ENCODE measurements around the gene CHRM5.
A peak's percentile ranks its signal among the peaks of the same experiment; 100 is the strongest.

GRCh38 chr15:33963831-33964664, 4.2 kb upstream of the CHRM5 start:
- TF ChIP-seq, protein P1, sequence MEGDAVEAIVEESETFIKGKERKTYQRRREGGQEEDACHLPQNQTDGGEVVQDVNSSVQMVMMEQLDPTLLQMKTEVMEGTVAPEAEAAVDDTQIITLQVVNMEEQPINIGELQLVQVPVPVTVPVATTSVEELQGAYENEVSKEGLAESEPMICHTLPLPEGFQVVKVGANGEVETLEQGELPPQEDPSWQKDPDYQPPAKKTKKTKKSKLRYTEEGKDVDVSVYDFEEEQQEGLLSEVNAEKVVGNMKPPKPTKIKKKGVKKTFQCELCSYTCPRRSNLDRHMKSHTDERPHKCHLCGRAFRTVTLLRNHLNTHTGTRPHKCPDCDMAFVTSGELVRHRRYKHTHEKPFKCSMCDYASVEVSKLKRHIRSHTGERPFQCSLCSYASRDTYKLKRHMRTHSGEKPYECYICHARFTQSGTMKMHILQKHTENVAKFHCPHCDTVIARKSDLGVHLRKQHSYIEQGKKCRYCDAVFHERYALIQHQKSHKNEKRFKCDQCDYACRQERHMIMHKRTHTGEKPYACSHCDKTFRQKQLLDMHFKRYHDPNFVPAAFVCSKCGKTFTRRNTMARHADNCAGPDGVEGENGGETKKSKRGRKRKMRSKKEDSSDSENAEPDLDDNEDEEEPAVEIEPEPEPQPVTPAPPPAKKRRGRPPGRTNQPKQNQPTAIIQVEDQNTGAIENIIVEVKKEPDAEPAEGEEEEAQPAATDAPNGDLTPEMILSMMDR (conservative IDR thresholded peaks at IDR 0.05; ENCODE audit: low read length), result peak; percentile 94
- no peak for TF ChIP-seq EZH2phosphoT487 (IDR thresholded peaks at IDR 0.05; ENCODE audit: borderline replicate concordance)
